HEK293T (cell line): ENCODE measurements around the gene PCDH9.
"Not testable (repeated sequence)": the region's sequence is repeated elsewhere in the genome, so short reads cannot be mapped to it uniquely, and the experiment has no call there.

Source experiments
- CTCF ChIA-PET: fragments of 350-600 bp; formaldehyde crosslinking; extraction: SDS; loops from one replicate; lab custom pipeline; 2021; ENCODE audit warnings: antibody characterized with exemption, inconsistent platforms; lab: Yijun Ruan, JAX
- POLR2A ChIA-PET: fragments of 350-600 bp; formaldehyde crosslinking; extraction: SDS; loops from one replicate; lab custom pipeline; 2020; ENCODE audit warnings: antibody characterized with exemption, inconsistent platforms; lab: Yijun Ruan, JAX
- DNase-seq: peaks from one replicate; pipeline ENCODE4 v3.0.0; 2012; ENCODE audit warnings: mixed read lengths; ENCODE audit errors: extremely low spot score
- ARNT ChIP-seq: fragments of 450-650 bp; IDR thresholded peaks from 2 replicates; pipeline ENCODE4 v1.6.1; 2017; ENCODE audit warnings: mild to moderate bottlenecking
- BHLHE40 ChIP-seq: fragments of 450-650 bp; IDR thresholded peaks from 2 replicates; pipeline ENCODE4 v1.6.1; 2016; ENCODE audit warnings: mild to moderate bottlenecking, moderate library complexity, borderline replicate concordance
- CTBP1 ChIP-seq: fragments of 450-650 bp; IDR thresholded peaks from 2 replicates; pipeline ENCODE4 v1.6.1; 2016; ENCODE audit warnings: borderline replicate concordance
- ELF4 ChIP-seq: fragments of 450-650 bp; IDR thresholded peaks from 2 replicates; pipeline ENCODE4 v1.6.1; 2017; ENCODE audit warnings: antibody characterized with exemption
- FOXA1 ChIP-seq: fragments of 450-650 bp; IDR thresholded peaks from 2 replicates; pipeline ENCODE4 v1.6.1; 2016; ENCODE audit warnings: mild to moderate bottlenecking
- FOXK2 ChIP-seq: fragments of 450-650 bp; IDR thresholded peaks from 2 replicates; pipeline ENCODE4 v1.6.1; 2016; ENCODE audit warnings: mild to moderate bottlenecking
- HDGF ChIP-seq: fragments of 450-650 bp; IDR thresholded peaks from 2 replicates; pipeline ENCODE4 v1.6.1; 2017; ENCODE audit warnings: antibody characterized with exemption, borderline replicate concordance
- L3MBTL2 ChIP-seq: fragments of 450-650 bp; conservative IDR thresholded peaks from 2 replicates; pipeline ENCODE4 v1.6.1; 2016; ENCODE audit warnings: mild to moderate bottlenecking
- LEF1 ChIP-seq: fragments of 450-650 bp; IDR thresholded peaks from 2 replicates; pipeline ENCODE4 v1.6.1; 2017; ENCODE audit warnings: mild to moderate bottlenecking, borderline replicate concordance
- NFRKB ChIP-seq: fragments of 450-650 bp; IDR thresholded peaks from 2 replicates; pipeline ENCODE4 v1.6.1; 2016; ENCODE audit warnings: mild to moderate bottlenecking, moderate library complexity
- PKNOX1 ChIP-seq: fragments of 450-650 bp; IDR thresholded peaks from 2 replicates; pipeline ENCODE4 v1.6.1; 2016
- SP1 ChIP-seq: fragments of 450-650 bp; IDR thresholded peaks from 2 replicates; pipeline ENCODE4 v1.6.1; 2017
- SUZ12 ChIP-seq: fragments of 450-650 bp; IDR thresholded peaks from 2 replicates; pipeline ENCODE4 v1.6.1; 2016; ENCODE audit warnings: mild to moderate bottlenecking
- TARDBP ChIP-seq: fragments of 450-650 bp; IDR thresholded peaks from 2 replicates; pipeline ENCODE4 v1.6.1; 2016
- ZNF384 ChIP-seq: fragments of 450-650 bp; IDR thresholded peaks from 2 replicates; pipeline ENCODE4 v1.6.1; 2016

PCDH9 gene

GRCh38 chr13:66266761-66267160 lies 963.4 kb downstream of the PCDH9 start:
- DNase-seq, result no peak
- TF ChIP-seq FOXA1 (no peak), ARNT (no peak), ZNF384 (no peak), L3MBTL2 (no peak), ELF4 (no peak)
- POLR2A ChIA-PET, result no interaction called here
- CTCF ChIA-PET, result no interaction called here

GRCh38 chr13:66266348-66266747 lies 963.8 kb downstream of the PCDH9 start:
- POLR2A ChIA-PET, result no interaction called here
- DNase-seq, result no peak
- CTCF ChIA-PET, result no interaction called here
- TF ChIP-seq SUZ12 (no peak), NFRKB (no peak)

GRCh38 chr13:66265371-66265770 lies 964.8 kb downstream of the PCDH9 start:
- TF ChIP-seq SP1, result no peak
- no peak for DNase-seq
- ChIA-PET POLR2A (no interaction called here), CTCF (no interaction called here)

- ChIA-PET POLR2A (no interaction called here), CTCF (interaction anchor here (0.6 kb wide), 1 partner anchor 829 kb away, joined by 3 read pairs; no protein-coding TSS in a partner anchor)
- DNase-seq, result no peak
- TF ChIP-seq ELF4, result no peak
- no peak for TF ChIP-seq FOXK2
- TF ChIP-seq CTBP1, result no peak
- no peak for TF ChIP-seq PKNOX1
- no peak for TF ChIP-seq BHLHE40
- TF ChIP-seq LEF1, result no peak
Measured at GRCh38 chr13:66264971-66265370, 965.2 kb downstream of the PCDH9 start.

GRCh38 chr13:66262330-66262729 lies 967.8 kb downstream of the PCDH9 start:
- TF ChIP-seq CTBP1 (no peak), FOXA1 (no peak), BHLHE40 (no peak), ARNT (no peak), FOXK2 (no peak), PKNOX1 (no peak), ELF4 (no peak), SUZ12 (no peak), TARDBP (no peak), NFRKB (no peak), SP1 (no peak), L3MBTL2 (no peak), ZNF384 (no peak), HDGF (no peak), LEF1 (no peak)
- no peak for DNase-seq
- CTCF ChIA-PET, result no interaction called here
- POLR2A ChIA-PET, result no interaction called here

GRCh38 chr13:66259426-66259825 lies 970.7 kb downstream of the PCDH9 start:
- CTCF ChIA-PET, result interaction anchor here (0.6 kb wide), 1 partner anchor 91 kb away, joined by 3 read pairs; no protein-coding TSS in a partner anchor
- DNase-seq, POLR2A ChIA-PET: not testable (repeated sequence)
